K562 (cell line): Measurements from ENCODE around the gene CBX1. TPM values are rescaled to one million over a fixed set of nuclear protein-coding genes. Genes with fewer than 3 reads are reported as not detected.

Source experiments
- microRNA counts: library from miRNA; unstranded; fragments of <30 nt; microRNA quantifications from one replicate; lab custom pipeline; 2016
- microRNA-seq: library from miRNA; unstranded; fragments of <30 nt; microRNA quantifications from one replicate; pipeline ENCODE4, GENCODE V29; 2018; ENCODE audit warnings: borderline microRNAs expressed
- polyA plus RNA-seq, 8 experiments: library from polyadenylated mRNA; depleted of rRNA in 4 of 8; stranded (reverse) in 5 of 8; unstranded in 3 of 8; fragments of >200 nt; fragmentation: Nextera tagmentation in 2 of 8; fragmentation: Illumina TruSeq in 1 of 8; extraction: Ambion mirVana in 2 of 8; extraction: Trizol in 1 of 8; gene quantifications; 2 replicates each; pipeline versions ENCODE4 v1.2.1 to v1.2.3, GENCODE V29; 2011 to 2014; ENCODE audit warnings: inconsistent platforms in 1 of 8, missing spikeins in 1 of 8
- small RNA-seq: library from RNA; depleted of rRNA; stranded (forward); fragments of <200 nt; gene quantifications from one replicate; pipeline ENCODE3, GENCODE V24; 2014
- total RNA-seq, 7 experiments: library from RNA; depleted of rRNA in 6 of 7; stranded (reverse); fragments of >200 nt in 6 of 7; fragmentation: Illumina TruSeq in 2 of 7; extraction: Trizol in 2 of 7; gene quantifications; 2 replicates each; pipeline versions ENCODE4 v1.2.1 to v1.2.3, GENCODE V29; 2011 to 2021; ENCODE audit warnings: low replicate concordance in 1 of 7

CBX1 gene
- total and polyA plus RNA-seq, 9 of the 15 experiments (the other 6 are each of a cell fraction or from before 2014, with no cell fraction given): 10.6 to 95.7 (median 52.7) TPM

MicroRNAs encoded within 50 kb of the gene (microRNA counts, 767-probe panel; counts per million panel counts)
- not detected for microRNA hsa-miR-152 (lab: Ali Mortazavi, UCI)

Small RNA genes lying within 50 kb of the gene (microRNA-seq; reads per million reads assigned to microRNA genes)
- gene MIR152: 14.1 reads per million, percentile 60 among the genes with 10 or more reads in this experiment

Small RNA genes lying within 50 kb of the gene (small RNA-seq; reads per million reads assigned to genes)
- gene AC004477.2 (not detected), gene MIR152 (3.2 reads per million, percentile 89 among the genes with 10 or more reads in this experiment), gene RNU6-1201P (not detected)

Other genes with a start within 250 kb of the CBX1 start
- 2.1 and 2.8 TPM in 2 replicates for gene SP2, start 205.2 kb downstream of the CBX1 start, total RNA-seq (2014; rRNA removed)
- 1.5 and 2.3 TPM in 2 replicates for gene SP2, start 205.2 kb downstream of the CBX1 start, total RNA-seq (2014; rRNA removed; fragmentation: Illumina TruSeq; extraction: Trizol)
- gene SP2, start 205.2 kb downstream of the CBX1 start, total RNA-seq (2015; rRNA removed; fragmentation: Illumina TruSeq; extraction: Trizol): 1.4 and 1.5 TPM in 2 replicates
- gene SP2, start 205.2 kb downstream of the CBX1 start, total RNA-seq (2021): 15.9 and 17.4 TPM in 2 replicates
- 2.3 and 5.0 TPM in 2 replicates for gene SP2, start 205.2 kb downstream of the CBX1 start, polyA plus RNA-seq (2011; rRNA removed)
- gene SP2, start 205.2 kb downstream of the CBX1 start, polyA plus RNA-seq (2014; fragmentation: Illumina TruSeq; extraction: Trizol): 19.1 and 22.3 TPM in 2 replicates
- gene SP2, start 205.2 kb downstream of the CBX1 start, polyA plus RNA-seq (2014; fragmentation: Nextera tagmentation; extraction: Ambion mirVana): under 1 TPM; 0.77 to 0.88 TPM
- 6.1 and 6.5 TPM in 2 replicates for gene SP2, start 205.2 kb downstream of the CBX1 start, polyA plus RNA-seq (2014; rRNA removed)
- 25.5 and 30.9 TPM in 2 replicates for gene PNPO, start 159.9 kb downstream of the CBX1 start, total RNA-seq (2014; rRNA removed)
- gene PNPO, start 159.9 kb downstream of the CBX1 start, total RNA-seq (2014; rRNA removed; fragmentation: Illumina TruSeq; extraction: Trizol): 27.4 and 27.7 TPM in 2 replicates
- gene PNPO, start 159.9 kb downstream of the CBX1 start, total RNA-seq (2015; rRNA removed; fragmentation: Illumina TruSeq; extraction: Trizol): 24.8 and 28.2 TPM in 2 replicates
- 39.0 and 41.5 TPM in 2 replicates for gene PNPO, start 159.9 kb downstream of the CBX1 start, total RNA-seq (2021)
- gene PNPO, start 159.9 kb downstream of the CBX1 start, polyA plus RNA-seq (2011; rRNA removed): 29.2 and 35.5 TPM in 2 replicates
- 29.6 and 35.5 TPM in 2 replicates for gene PNPO, start 159.9 kb downstream of the CBX1 start, polyA plus RNA-seq (2014; fragmentation: Illumina TruSeq; extraction: Trizol)
- 10 to 100 TPM; 16.6 to 23.1 TPM for gene PNPO, start 159.9 kb downstream of the CBX1 start, polyA plus RNA-seq (2014; fragmentation: Nextera tagmentation; extraction: Ambion mirVana)
- gene PNPO, start 159.9 kb downstream of the CBX1 start, polyA plus RNA-seq (2014; rRNA removed): 23.4 and 24.9 TPM in 2 replicates
- gene PRR15L, start 143.6 kb downstream of the CBX1 start, total RNA-seq (2014; rRNA removed): not detected in 2 replicates
- not detected in 2 replicates for gene PRR15L, start 143.6 kb downstream of the CBX1 start, total RNA-seq (2014; rRNA removed; fragmentation: Illumina TruSeq; extraction: Trizol)
- not detected in 2 replicates for gene PRR15L, start 143.6 kb downstream of the CBX1 start, total RNA-seq (2015; rRNA removed; fragmentation: Illumina TruSeq; extraction: Trizol)
- 0.16 TPM in 1 of 2 replicates, not detected in the other for gene PRR15L, start 143.6 kb downstream of the CBX1 start, total RNA-seq (2021)
- gene PRR15L, start 143.6 kb downstream of the CBX1 start, polyA plus RNA-seq (2011; rRNA removed): not detected in 2 replicates
- not detected in 2 replicates for gene PRR15L, start 143.6 kb downstream of the CBX1 start, polyA plus RNA-seq (2014; fragmentation: Illumina TruSeq; extraction: Trizol)
- gene PRR15L, start 143.6 kb downstream of the CBX1 start, polyA plus RNA-seq (2014; fragmentation: Nextera tagmentation; extraction: Ambion mirVana): under 1 TPM in 1 of 2 experiments, not detected in 1; 0.03 TPM
- not detected in 2 replicates for gene PRR15L, start 143.6 kb downstream of the CBX1 start, polyA plus RNA-seq (2014; rRNA removed)
- 85.0 and 91.5 TPM in 2 replicates for gene CDK5RAP3, start 130.4 kb downstream of the CBX1 start, total RNA-seq (2014; rRNA removed)
- gene CDK5RAP3, start 130.4 kb downstream of the CBX1 start, total RNA-seq (2014; rRNA removed; fragmentation: Illumina TruSeq; extraction: Trizol): 70.8 and 71.7 TPM in 2 replicates
- 67.0 and 73.7 TPM in 2 replicates for gene CDK5RAP3, start 130.4 kb downstream of the CBX1 start, total RNA-seq (2015; rRNA removed; fragmentation: Illumina TruSeq; extraction: Trizol)
- gene CDK5RAP3, start 130.4 kb downstream of the CBX1 start, total RNA-seq (2021): 113 and 131 TPM in 2 replicates
- gene CDK5RAP3, start 130.4 kb downstream of the CBX1 start, polyA plus RNA-seq (2011; rRNA removed): 132 and 208 TPM in 2 replicates
- 96.7 and 100 TPM in 2 replicates for gene CDK5RAP3, start 130.4 kb downstream of the CBX1 start, polyA plus RNA-seq (2014; fragmentation: Illumina TruSeq; extraction: Trizol)
- gene CDK5RAP3, start 130.4 kb downstream of the CBX1 start, polyA plus RNA-seq (2014; fragmentation: Nextera tagmentation; extraction: Ambion mirVana): 10 to 100 TPM; 44.2 to 73.0 TPM
- 152 and 202 TPM in 2 replicates for gene CDK5RAP3, start 130.4 kb downstream of the CBX1 start, polyA plus RNA-seq (2014; rRNA removed)
- not detected in 2 replicates for gene COPZ2, start 63.7 kb downstream of the CBX1 start, total RNA-seq (2014; rRNA removed)
- not detected in 2 replicates for gene COPZ2, start 63.7 kb downstream of the CBX1 start, total RNA-seq (2014; rRNA removed; fragmentation: Illumina TruSeq; extraction: Trizol)
- not detected in 2 replicates for gene COPZ2, start 63.7 kb downstream of the CBX1 start, total RNA-seq (2015; rRNA removed; fragmentation: Illumina TruSeq; extraction: Trizol)
- gene COPZ2, start 63.7 kb downstream of the CBX1 start, total RNA-seq (2021): 0.49 TPM in 1 of 2 replicates, not detected in the other
- gene COPZ2, start 63.7 kb downstream of the CBX1 start, polyA plus RNA-seq (2011; rRNA removed): 0.14 and 0.22 TPM in 2 replicates
- gene COPZ2, start 63.7 kb downstream of the CBX1 start, polyA plus RNA-seq (2014; fragmentation: Illumina TruSeq; extraction: Trizol): 0.21 TPM in 1 of 2 replicates, not detected in the other
- not detected for gene COPZ2, start 63.7 kb downstream of the CBX1 start, polyA plus RNA-seq (2014; fragmentation: Nextera tagmentation; extraction: Ambion mirVana)
- gene COPZ2, start 63.7 kb downstream of the CBX1 start, polyA plus RNA-seq (2014; rRNA removed): not detected in 2 replicates
- 18.6 and 22.0 TPM in 2 replicates for gene NFE2L1, start 53.1 kb downstream of the CBX1 start, total RNA-seq (2014; rRNA removed)
- 38.7 and 57.0 TPM in 2 replicates for gene NFE2L1, start 53.1 kb downstream of the CBX1 start, total RNA-seq (2014; rRNA removed; fragmentation: Illumina TruSeq; extraction: Trizol)
- gene NFE2L1, start 53.1 kb downstream of the CBX1 start, total RNA-seq (2015; rRNA removed; fragmentation: Illumina TruSeq; extraction: Trizol): 39.7 and 40.5 TPM in 2 replicates
- 61.4 and 67.7 TPM in 2 replicates for gene NFE2L1, start 53.1 kb downstream of the CBX1 start, total RNA-seq (2021)
- gene NFE2L1, start 53.1 kb downstream of the CBX1 start, polyA plus RNA-seq (2011; rRNA removed): 57.2 and 59.8 TPM in 2 replicates
- gene NFE2L1, start 53.1 kb downstream of the CBX1 start, polyA plus RNA-seq (2014; fragmentation: Illumina TruSeq; extraction: Trizol): 68.1 and 68.6 TPM in 2 replicates
- gene NFE2L1, start 53.1 kb downstream of the CBX1 start, polyA plus RNA-seq (2014; fragmentation: Nextera tagmentation; extraction: Ambion mirVana): 1 to 10 TPM; 2.0 to 2.8 TPM
- gene NFE2L1, start 53.1 kb downstream of the CBX1 start, polyA plus RNA-seq (2014; rRNA removed): 40.7 and 41.4 TPM in 2 replicates
- gene SNX11, start 6.3 kb upstream of the CBX1 start, total RNA-seq (2014; rRNA removed): 13.1 and 15.8 TPM in 2 replicates
- gene SNX11, start 6.3 kb upstream of the CBX1 start, total RNA-seq (2014; rRNA removed; fragmentation: Illumina TruSeq; extraction: Trizol): 16.6 and 16.8 TPM in 2 replicates
- gene SNX11, start 6.3 kb upstream of the CBX1 start, total RNA-seq (2015; rRNA removed; fragmentation: Illumina TruSeq; extraction: Trizol): 12.3 and 12.4 TPM in 2 replicates
- 18.0 and 18.4 TPM in 2 replicates for gene SNX11, start 6.3 kb upstream of the CBX1 start, total RNA-seq (2021)
- 22.1 and 23.3 TPM in 2 replicates for gene SNX11, start 6.3 kb upstream of the CBX1 start, polyA plus RNA-seq (2011; rRNA removed)
- gene SNX11, start 6.3 kb upstream of the CBX1 start, polyA plus RNA-seq (2014; fragmentation: Illumina TruSeq; extraction: Trizol): 14.9 and 16.5 TPM in 2 replicates
- gene SNX11, start 6.3 kb upstream of the CBX1 start, polyA plus RNA-seq (2014; fragmentation: Nextera tagmentation; extraction: Ambion mirVana): 10 to 100 TPM; 20.8 to 24.0 TPM
- gene SNX11, start 6.3 kb upstream of the CBX1 start, polyA plus RNA-seq (2014; rRNA removed): 15.4 and 19.2 TPM in 2 replicates